Astrocyte (in vitro differentiated cells and primary cell): Measurements from ENCODE around the gene ULBP3. TPM values are rescaled to one million over a fixed set of nuclear protein-coding genes. Genes with fewer than 3 reads are reported as not detected.
A peak's percentile ranks its signal among the peaks of the same experiment; 100 is the strongest.
"Not testable (repeated sequence)": the region's sequence is repeated elsewhere in the genome, so short reads cannot be mapped to it uniquely, and the experiment has no call there.

Experiments
- DNase-seq: peaks from one replicate; pipeline ENCODE4 v3.0.0-alpha.2; 2010; ENCODE audit warnings: low read depth
- FAIRE-seq: peaks from 2 replicates; lab custom pipeline; 2011; peaks lifted over from hg19 to GRCh38; lab: Jason Lieb, UNC
- H2AFZ ChIP-seq: 2 replicates; pipeline ENCODE4 v1.6.0; 2012; ENCODE audit warnings: low read depth, low read length, inconsistent platforms
- H3K27ac ChIP-seq: 2 replicates; pipeline ENCODE4 v1.5.1; 2011; ENCODE audit warnings: low read depth, low read length, inconsistent platforms
- H3K27me3 ChIP-seq: 2 replicates; pipeline ENCODE4 v1.6.0; 2011; ENCODE audit warnings: low read length, inconsistent platforms; ENCODE audit not compliant: insufficient read depth
- H3K36me3 ChIP-seq: 2 replicates; pipeline ENCODE4 v1.5.1; 2011; ENCODE audit warnings: low read length, inconsistent platforms; ENCODE audit not compliant: insufficient read depth
- H3K4me1 ChIP-seq: 2 replicates; pipeline ENCODE4 v1.5.1; 2011; ENCODE audit warnings: low read length, inconsistent platforms; ENCODE audit not compliant: insufficient read depth
- H3K4me2 ChIP-seq: 2 replicates; pipeline ENCODE4 v1.6.0; 2012; ENCODE audit warnings: low read length, inconsistent platforms
- H3K4me3 ChIP-seq: 2 replicates; pipeline ENCODE4 v1.5.1; 2011; ENCODE audit warnings: low read depth, mild to moderate bottlenecking, low read length, inconsistent platforms; ENCODE audit not compliant: insufficient read depth
- H3K79me2 ChIP-seq: 2 replicates; pipeline ENCODE4 v1.6.0; 2012; ENCODE audit warnings: mild to moderate bottlenecking, low read length, inconsistent platforms; ENCODE audit not compliant: insufficient read depth
- H3K9ac ChIP-seq: 2 replicates; pipeline ENCODE4 v1.6.0; 2012; ENCODE audit warnings: mild to moderate bottlenecking, low read length, inconsistent platforms
- H3K9me3 ChIP-seq: 2 replicates; pipeline ENCODE4 v1.5.1; 2012; ENCODE audit warnings: low read depth, mild to moderate bottlenecking, low read length, inconsistent platforms; ENCODE audit not compliant: insufficient read depth
- H4K20me1 ChIP-seq: 2 replicates; pipeline ENCODE4 v1.6.0; 2012; ENCODE audit warnings: low read length, inconsistent platforms; ENCODE audit not compliant: insufficient read depth
- H3K27ac Mint-ChIP-seq: one replicate; pipeline ENCODE4 v1.8.0; 2021; ENCODE audit warnings: mild to moderate bottlenecking, mixed read lengths; ENCODE audit not compliant: unreplicated experiment
- H3K27me3 Mint-ChIP-seq: one replicate; pipeline ENCODE4 v1.8.0; 2021; ENCODE audit warnings: low read depth, mixed read lengths; ENCODE audit not compliant: unreplicated experiment
- H3K36me3 Mint-ChIP-seq: one replicate; pipeline ENCODE4 v1.8.0; 2021; ENCODE audit warnings: low read depth, mixed read lengths; ENCODE audit not compliant: unreplicated experiment
- H3K4me1 Mint-ChIP-seq: one replicate; pipeline ENCODE4 v1.8.0; 2021; ENCODE audit warnings: low read depth, mixed read lengths; ENCODE audit not compliant: unreplicated experiment
- H3K4me3 Mint-ChIP-seq: one replicate; pipeline ENCODE4 v1.8.0; 2021; ENCODE audit warnings: mild to moderate bottlenecking, moderate library complexity, mixed read lengths; ENCODE audit not compliant: unreplicated experiment
- H3K9me3 Mint-ChIP-seq: one replicate; pipeline ENCODE4 v1.8.0; 2021; ENCODE audit warnings: mild to moderate bottlenecking, mixed read lengths; ENCODE audit not compliant: unreplicated experiment
- EZH2 ChIP-seq: IDR thresholded peaks from 2 replicates; pipeline ENCODE4 v1.6.1; 2012; ENCODE audit warnings: mild to moderate bottlenecking, low read length, inconsistent platforms; ENCODE audit not compliant: insufficient read depth
- total RNA-seq: library from RNA; stranded (reverse); gene quantifications from 2 replicates; pipeline ENCODE4 v1.2.1, GENCODE V29; 2021
- TF ChIP-seq, protein P1 (sequence below): IDR thresholded peaks from 2 replicates; pipeline ENCODE4 v1.5.1; 2011; ENCODE audit warnings: low read depth, mild to moderate bottlenecking, inconsistent platforms, low read length, moderate library complexity; ENCODE audit not compliant: insufficient read depth

The ULBP3 gene
- total RNA-seq, 1 donor from 2014 or later = 14.7 TPM

DNA sequence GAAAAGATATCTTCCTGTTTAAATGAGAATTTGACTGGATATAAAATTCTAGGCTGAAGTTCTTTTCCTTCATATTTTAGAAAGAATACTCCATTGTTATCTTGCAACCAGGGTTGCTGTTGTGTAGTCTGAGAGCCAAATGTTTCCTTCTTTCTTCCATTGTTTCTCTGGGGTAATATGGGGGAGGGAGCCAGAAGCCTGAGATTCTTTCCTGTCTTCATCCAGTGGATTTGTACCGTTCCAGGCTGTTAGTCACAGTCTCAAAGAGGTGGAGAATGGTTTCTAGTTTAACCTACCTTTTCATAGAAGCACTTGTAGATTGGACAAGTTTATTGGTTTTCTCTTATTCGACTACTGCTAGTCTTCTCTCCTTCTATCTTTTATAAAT, 6.1 kb upstream of the ULBP3 start:
- TF ChIP-seq, protein P1, sequence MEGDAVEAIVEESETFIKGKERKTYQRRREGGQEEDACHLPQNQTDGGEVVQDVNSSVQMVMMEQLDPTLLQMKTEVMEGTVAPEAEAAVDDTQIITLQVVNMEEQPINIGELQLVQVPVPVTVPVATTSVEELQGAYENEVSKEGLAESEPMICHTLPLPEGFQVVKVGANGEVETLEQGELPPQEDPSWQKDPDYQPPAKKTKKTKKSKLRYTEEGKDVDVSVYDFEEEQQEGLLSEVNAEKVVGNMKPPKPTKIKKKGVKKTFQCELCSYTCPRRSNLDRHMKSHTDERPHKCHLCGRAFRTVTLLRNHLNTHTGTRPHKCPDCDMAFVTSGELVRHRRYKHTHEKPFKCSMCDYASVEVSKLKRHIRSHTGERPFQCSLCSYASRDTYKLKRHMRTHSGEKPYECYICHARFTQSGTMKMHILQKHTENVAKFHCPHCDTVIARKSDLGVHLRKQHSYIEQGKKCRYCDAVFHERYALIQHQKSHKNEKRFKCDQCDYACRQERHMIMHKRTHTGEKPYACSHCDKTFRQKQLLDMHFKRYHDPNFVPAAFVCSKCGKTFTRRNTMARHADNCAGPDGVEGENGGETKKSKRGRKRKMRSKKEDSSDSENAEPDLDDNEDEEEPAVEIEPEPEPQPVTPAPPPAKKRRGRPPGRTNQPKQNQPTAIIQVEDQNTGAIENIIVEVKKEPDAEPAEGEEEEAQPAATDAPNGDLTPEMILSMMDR = no peak
- TF ChIP-seq EZH2 = no peak
- H3K9me3 Mint-ChIP-seq = peaks cover 1% of the 10 kb centered on the region
- no peaks in the 10 kb centered on the region for H3K27me3 Mint-ChIP-seq
- H3K79me2 ChIP-seq = no peaks in the 10 kb centered on the region
- peaks cover 35% of the 10 kb centered on the region for H3K4me1 Mint-ChIP-seq
- no peaks in the 10 kb centered on the region for H3K9me3 ChIP-seq
- DNase-seq (peak; percentile 13), FAIRE-seq (no peak)
- no peak overlapping the region for H3K4me2 ChIP-seq
- H3K36me3 ChIP-seq = no peaks in the 10 kb centered on the region
- H2AFZ ChIP-seq = no peak overlapping the region
- no peak overlapping the region for H3K4me3 Mint-ChIP-seq
- H3K9ac ChIP-seq = no peak overlapping the region
- no peak overlapping the region for H3K4me3 ChIP-seq
- no peak overlapping the region for H3K27ac ChIP-seq
- peaks cover 10% of the 10 kb centered on the region for H3K4me1 ChIP-seq
- H3K27me3 ChIP-seq = no peaks in the 10 kb centered on the region
- no peaks in the 10 kb centered on the region for H3K36me3 Mint-ChIP-seq
- peak overlapping the region; percentile 36 for H3K27ac Mint-ChIP-seq
- H4K20me1 ChIP-seq = no peaks in the 10 kb centered on the region

DNA sequence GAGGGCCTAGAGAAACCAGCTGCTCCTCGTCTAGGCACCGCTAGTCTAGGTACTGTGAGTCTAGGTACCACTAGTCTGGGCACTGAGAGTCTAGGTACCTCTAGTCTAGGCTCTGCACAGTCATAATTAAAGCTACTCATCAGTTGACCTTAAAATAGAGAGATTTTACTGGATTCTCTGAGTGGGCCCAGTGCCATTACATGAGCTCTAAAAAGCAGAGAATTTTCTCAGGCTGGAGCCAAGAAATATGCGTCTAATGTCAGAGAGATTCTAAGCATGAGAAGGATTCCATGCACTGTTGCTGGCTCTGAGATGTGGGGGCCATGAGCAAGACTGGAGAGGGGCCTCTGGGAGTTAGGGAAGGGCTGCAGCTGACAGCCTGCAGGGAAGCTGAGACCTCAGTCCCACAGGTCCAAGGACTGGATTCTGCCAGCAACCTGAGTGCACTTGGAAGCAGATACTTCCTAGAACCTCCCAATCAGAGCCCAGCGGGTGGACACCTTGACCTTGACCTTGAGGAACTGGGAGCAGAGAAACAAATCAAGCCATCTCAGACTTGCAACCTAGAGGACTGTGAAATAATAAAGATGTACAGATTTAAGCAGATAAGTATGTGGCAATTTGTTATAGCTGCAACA, 5.6 kb upstream of the ULBP3 start:
- H3K36me3 Mint-ChIP-seq, H3K4me1 ChIP-seq, H3K36me3 ChIP-seq, H3K27ac Mint-ChIP-seq, H3K27me3 Mint-ChIP-seq, H3K9ac ChIP-seq, H3K27ac ChIP-seq, FAIRE-seq, H3K9me3 ChIP-seq, H2AFZ ChIP-seq, H3K9me3 Mint-ChIP-seq, H3K79me2 ChIP-seq, H3K4me3 ChIP-seq, H3K4me3 Mint-ChIP-seq, H3K27me3 ChIP-seq, H4K20me1 ChIP-seq, H3K4me2 ChIP-seq, DNase-seq: not testable (repeated sequence)
- peaks cover 31% of the 10 kb centered on the region for H3K4me1 Mint-ChIP-seq

DNA sequence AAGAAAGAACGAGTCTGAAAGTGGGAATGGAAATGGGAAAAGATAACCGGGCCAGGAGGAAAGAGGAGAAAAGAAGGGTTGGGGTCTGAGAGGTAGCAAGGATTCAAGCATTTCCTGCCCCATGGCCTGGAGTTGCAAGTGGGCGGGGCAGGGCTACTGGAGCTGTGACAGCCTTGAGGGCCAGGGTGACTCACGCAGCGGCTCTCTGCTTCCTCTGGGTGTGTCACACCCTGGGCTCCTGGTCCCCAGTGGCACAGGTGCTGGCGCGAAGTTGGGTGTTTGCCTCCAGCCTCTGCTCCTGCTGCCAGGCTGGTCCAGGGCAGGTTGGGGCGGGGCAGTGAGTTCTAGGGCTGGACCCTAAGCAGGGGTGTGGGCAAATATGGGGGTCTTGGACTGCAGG, 3.3 kb upstream of the ULBP3 start:
- H2AFZ ChIP-seq = no peak overlapping the region

More for the DNA sequence above, 3.3 kb upstream of the ULBP3 start:
- no peaks in the 10 kb centered on the region for H4K20me1 ChIP-seq
- no peaks in the 10 kb centered on the region for H3K27me3 ChIP-seq
- peaks cover 1% of the 10 kb centered on the region for H3K9me3 Mint-ChIP-seq
- no peak overlapping the region for H3K27ac Mint-ChIP-seq
- no peaks in the 10 kb centered on the region for H3K36me3 ChIP-seq
- peaks cover 6% of the 10 kb centered on the region for H3K27me3 Mint-ChIP-seq
- DNase-seq = peak; percentile 32
- H3K36me3 Mint-ChIP-seq = no peaks in the 10 kb centered on the region
- TF ChIP-seq, protein P1 = no peak
- TF ChIP-seq EZH2 = no peak
- no peak for FAIRE-seq
- H3K4me2 ChIP-seq = peak overlapping the region; percentile 31
- peaks cover 29% of the 10 kb centered on the region for H3K4me1 Mint-ChIP-seq
- H3K4me3 Mint-ChIP-seq = no peak overlapping the region
- H3K27ac ChIP-seq = no peak overlapping the region
- peaks cover 12% of the 10 kb centered on the region for H3K4me1 ChIP-seq
- no peak overlapping the region for H3K4me3 ChIP-seq
- no peaks in the 10 kb centered on the region for H3K9me3 ChIP-seq
- H3K79me2 ChIP-seq = no peaks in the 10 kb centered on the region
- H3K9ac ChIP-seq = no peak overlapping the region
